Peyer's patch (tissue), 4 donors: ENCODE measurements around the gene APBA1. TPM values are rescaled to one million over a fixed set of nuclear protein-coding genes. Genes with fewer than 3 reads are reported as not detected.

Experiments
- DNase-seq, 3 donors: peaks; one replicate each; pipeline ENCODE4 v3.0.0-alpha.2; 2017 to 2019
- H3K27ac ChIP-seq, 4 donors: fragments of 200-600 bp; sonication (generic); one replicate each; pipeline ENCODE4 v1.5.1; 2016 to 2019
- H3K27me3 ChIP-seq, 2 donors: fragments of 200-600 bp; sonication (generic); one replicate each; pipeline ENCODE4 v1.5.1; 2019
- H3K36me3 ChIP-seq, 3 donors: fragments of 200-600 bp; sonication (generic); one replicate each; pipeline ENCODE4 v1.5.1; 2016 to 2019
- H3K4me1 ChIP-seq, 4 donors: fragments of 200-600 bp; sonication (generic); one replicate each; pipeline ENCODE4 v1.5.1; 2016 to 2019
- H3K4me3 ChIP-seq, 4 donors: fragments of 200-600 bp; sonication (generic); 1 replicate in 3 of 4; 2 replicates in 1 of 4; pipeline ENCODE4 v1.5.1; 2016 to 2019; ENCODE audit warnings: mild to moderate bottlenecking in 1 of 4
- H3K9me3 ChIP-seq, 4 donors: fragments of 200-600 bp; sonication (generic); one replicate each; pipeline ENCODE4 v1.5.1; 2016 to 2019; ENCODE audit warnings: mild to moderate bottlenecking in 1 of 4
- CTCF ChIP-seq, 6 experiments: fragments of 450-650 bp in 4 of 6; fragments of 200-600 bp in 2 of 6; sonication (generic) in 1 of 6; IDR thresholded peaks; one replicate each; pipeline ENCODE4 v1.5.1; 2017 to 2019; ENCODE audit warnings: antibody characterized with exemption in 6 of 6, mild to moderate bottlenecking in 3 of 6, moderate library complexity in 1 of 6
- POLR2A ChIP-seq, 2 donors: fragments of 450-650 bp; IDR thresholded peaks; one replicate each; pipeline ENCODE4 v1.5.1; 2017; ENCODE audit warnings: antibody characterized with exemption in 2 of 2, mild to moderate bottlenecking in 2 of 2, moderate library complexity in 2 of 2
- total RNA-seq, 4 donors: library from RNA; depleted of rRNA; stranded (reverse); fragments of >200 nt; gene quantifications; one replicate each; pipeline ENCODE4 v1.1.0, GENCODE V29; 2016

Gene APBA1
- total RNA-seq, 4 donors from 2014 or later: 0.88 to 14.9 (median 3.9) TPM

- Histone ChIP-seq H3K36me3 (no peaks in the 10 kb centered on the region), H3K4me3 (no peak overlapping the region), H3K27ac (no peak overlapping the region), H3K9me3 (no peaks in the 10 kb centered on the region), H3K4me1 (no peaks in the 10 kb centered on the region), H3K27me3 (no peaks in the 10 kb centered on the region)
- TF ChIP-seq POLR2A (IDR thresholded peaks at IDR 0.05) (no peak), CTCF (IDR thresholded peaks at IDR 0.05) (no peak)
- no peak for DNase-seq
Measured at GRCh38 chr9:69606089-69606488, 66.1 kb downstream of the APBA1 start.

GRCh38 chr9:69605406-69605805 lies 66.8 kb downstream of the APBA1 start:
- Histone ChIP-seq H3K9me3 (no peaks in the 10 kb centered on the region), H3K27me3 (no peaks in the 10 kb centered on the region), H3K27ac (no peak overlapping the region), H3K36me3 (no peaks in the 10 kb centered on the region), H3K4me1 (no peaks in the 10 kb centered on the region), H3K4me3 (no peak overlapping the region)
- no peak for DNase-seq
- TF ChIP-seq POLR2A (IDR thresholded peaks at IDR 0.05) (no peak), CTCF (IDR thresholded peaks at IDR 0.05) (no peak)

GRCh38 chr9:69604568-69605219 lies 67.5 kb downstream of the APBA1 start:
- Histone ChIP-seq H3K27me3 (no peaks in the 10 kb centered on the region), H3K9me3 (no peaks in the 10 kb centered on the region), H3K4me3 (no peak overlapping the region), H3K36me3 (no peaks in the 10 kb centered on the region), H3K4me1 (no peaks in the 10 kb centered on the region), H3K27ac (no peak overlapping the region)
- TF ChIP-seq POLR2A (IDR thresholded peaks at IDR 0.05): no peak
- no peak for TF ChIP-seq CTCF (IDR thresholded peaks at IDR 0.05)
- no peak for DNase-seq

- TF ChIP-seq POLR2A (IDR thresholded peaks at IDR 0.05) (no peak), CTCF (IDR thresholded peaks at IDR 0.05) (no peak)
- Histone ChIP-seq H3K4me3 (no peak overlapping the region), H3K4me1 (no peaks in the 10 kb centered on the region), H3K9me3 (no peaks in the 10 kb centered on the region), H3K36me3 (no peaks in the 10 kb centered on the region), H3K27ac (no peak overlapping the region), H3K27me3 (no peaks in the 10 kb centered on the region)
- no peak for DNase-seq
Measured at GRCh38 chr9:69603656-69604055, 68.5 kb downstream of the APBA1 start.

- Histone ChIP-seq H3K27ac (no peak overlapping the region), H3K4me3 (no peak overlapping the region), H3K27me3 (no peaks in the 10 kb centered on the region), H3K9me3 (no peaks in the 10 kb centered on the region), H3K36me3 (no peaks in the 10 kb centered on the region), H3K4me1 (no peaks in the 10 kb centered on the region)
- no peak for TF ChIP-seq CTCF (IDR thresholded peaks at IDR 0.05)
- no peak for TF ChIP-seq POLR2A (IDR thresholded peaks at IDR 0.05)
- no peak for DNase-seq
Measured at GRCh38 chr9:69602773-69603172, 69.4 kb downstream of the APBA1 start.

GRCh38 chr9:69601698-69602097 lies 70.5 kb downstream of the APBA1 start:
- TF ChIP-seq POLR2A (IDR thresholded peaks at IDR 0.05) (no peak), CTCF (IDR thresholded peaks at IDR 0.05) (no peak)
- Histone ChIP-seq H3K36me3 (no peaks in the 10 kb centered on the region), H3K27ac (no peak overlapping the region), H3K4me1 (no peaks in the 10 kb centered on the region), H3K9me3 (no peaks in the 10 kb centered on the region), H3K27me3 (no peaks in the 10 kb centered on the region), H3K4me3 (no peak overlapping the region)
- no peak for DNase-seq
